ENCODE data around the gene TRIO. TPM values are rescaled to one million over a fixed set of nuclear protein-coding genes. Genes with fewer than 3 reads are reported as not detected.

The TRIO gene
- total RNA-seq, 1 donor from 2014 or later: 71.6 TPM

DNA sequence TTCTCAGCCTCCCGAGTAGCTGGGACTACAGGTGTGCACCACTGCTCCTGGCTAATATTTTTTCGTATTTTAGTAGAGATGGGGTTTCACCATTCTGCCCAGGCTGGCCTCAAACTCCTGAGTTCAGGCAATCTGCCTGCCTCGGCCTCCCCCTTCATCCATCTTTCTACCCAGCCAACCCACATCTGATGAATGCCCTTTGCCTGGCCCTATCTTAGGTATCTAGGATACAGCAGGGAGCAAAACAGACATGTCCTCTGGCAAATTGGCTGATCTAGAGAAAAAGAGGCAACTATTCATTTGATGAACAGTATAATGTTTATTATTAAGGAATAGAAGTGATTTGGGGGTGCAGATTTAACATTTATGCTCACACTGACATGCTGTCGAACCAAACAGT lies 123.0 kb downstream of the TRIO start:
- TF ChIP-seq, protein P1, sequence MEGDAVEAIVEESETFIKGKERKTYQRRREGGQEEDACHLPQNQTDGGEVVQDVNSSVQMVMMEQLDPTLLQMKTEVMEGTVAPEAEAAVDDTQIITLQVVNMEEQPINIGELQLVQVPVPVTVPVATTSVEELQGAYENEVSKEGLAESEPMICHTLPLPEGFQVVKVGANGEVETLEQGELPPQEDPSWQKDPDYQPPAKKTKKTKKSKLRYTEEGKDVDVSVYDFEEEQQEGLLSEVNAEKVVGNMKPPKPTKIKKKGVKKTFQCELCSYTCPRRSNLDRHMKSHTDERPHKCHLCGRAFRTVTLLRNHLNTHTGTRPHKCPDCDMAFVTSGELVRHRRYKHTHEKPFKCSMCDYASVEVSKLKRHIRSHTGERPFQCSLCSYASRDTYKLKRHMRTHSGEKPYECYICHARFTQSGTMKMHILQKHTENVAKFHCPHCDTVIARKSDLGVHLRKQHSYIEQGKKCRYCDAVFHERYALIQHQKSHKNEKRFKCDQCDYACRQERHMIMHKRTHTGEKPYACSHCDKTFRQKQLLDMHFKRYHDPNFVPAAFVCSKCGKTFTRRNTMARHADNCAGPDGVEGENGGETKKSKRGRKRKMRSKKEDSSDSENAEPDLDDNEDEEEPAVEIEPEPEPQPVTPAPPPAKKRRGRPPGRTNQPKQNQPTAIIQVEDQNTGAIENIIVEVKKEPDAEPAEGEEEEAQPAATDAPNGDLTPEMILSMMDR (IDR thresholded peaks at IDR 0.05; ENCODE audit: insufficient read depth, low read length, severe bottlenecking): no peak
- Histone ChIP-seq H3K27me3 (ENCODE audit: control insufficient read depth, insufficient read depth, low read length) (no peaks in the 10 kb centered on the region), H3K4me3 (ENCODE audit: low read depth, low read length) (no peak overlapping the region), H3K36me3 (ENCODE audit: control insufficient read depth, insufficient read depth, low read length) (no peaks in the 10 kb centered on the region)
- DNase-seq (ENCODE audit: low read depth) (no peak), FAIRE-seq (no peak)

DNA sequence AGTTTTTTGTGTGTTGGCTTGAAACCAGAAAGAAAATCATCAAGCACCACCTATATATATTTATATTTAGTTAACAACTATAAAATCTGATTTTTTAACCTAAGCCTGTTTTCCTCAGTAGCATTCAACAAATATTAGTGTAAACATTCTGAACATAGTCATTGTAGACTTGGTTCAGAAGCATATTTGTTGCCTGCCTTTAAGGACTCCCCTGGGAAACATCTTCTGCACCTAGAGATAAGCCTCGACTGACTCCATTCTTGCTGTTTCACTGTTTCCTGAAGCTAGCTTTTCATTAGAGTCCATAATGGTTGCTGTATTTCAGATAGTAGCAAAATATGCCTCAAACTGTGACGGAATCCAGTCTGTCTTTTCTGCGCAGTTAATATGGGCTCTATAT lies 123.5 kb downstream of the TRIO start:
- Histone ChIP-seq H3K4me3 (ENCODE audit: low read depth, low read length) (no peak overlapping the region), H3K27me3 (ENCODE audit: control insufficient read depth, insufficient read depth, low read length) (no peaks in the 10 kb centered on the region), H3K36me3 (ENCODE audit: control insufficient read depth, insufficient read depth, low read length) (peaks cover 2% of the 10 kb centered on the region)
- TF ChIP-seq, protein P1 (IDR thresholded peaks at IDR 0.05; ENCODE audit: insufficient read depth, low read length, severe bottlenecking): no peak
- DNase-seq (ENCODE audit: low read depth): no peak
- no peak for FAIRE-seq

DNA sequence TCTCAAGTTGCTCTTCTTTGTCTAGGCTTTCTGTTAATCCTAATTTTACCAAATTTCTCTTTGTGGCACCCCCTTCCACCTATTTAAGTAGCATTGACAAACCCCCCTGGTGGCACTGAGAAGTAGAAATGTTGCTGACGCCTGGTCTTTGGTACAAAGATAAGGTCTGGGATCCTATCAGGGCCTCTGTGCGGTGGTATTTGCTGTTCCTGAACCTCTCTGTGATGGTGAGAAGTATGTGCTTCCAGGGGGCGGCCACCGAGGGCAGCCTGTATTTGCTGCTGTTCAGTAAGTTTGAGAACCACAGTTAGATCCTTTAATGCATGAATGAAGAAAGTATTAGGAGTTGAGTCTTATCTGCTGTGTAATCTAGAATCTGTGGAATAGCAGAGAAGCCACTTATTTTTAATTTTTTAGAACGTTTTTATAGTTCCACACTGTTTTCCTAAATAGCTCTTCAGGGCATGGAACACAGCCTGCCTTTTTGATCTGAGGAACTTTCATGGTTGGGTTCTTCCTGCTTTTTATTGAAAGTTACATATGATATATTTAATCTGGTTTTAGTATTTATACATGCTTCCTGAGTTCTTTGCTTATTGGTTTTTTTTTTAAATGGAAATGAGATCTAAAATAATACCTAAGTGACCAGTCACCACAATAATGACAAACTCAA lies 124.2 kb downstream of the TRIO start:
- TF ChIP-seq, protein P1 (IDR thresholded peaks at IDR 0.05; ENCODE audit: insufficient read depth, low read length, severe bottlenecking): no peak
- no peak for FAIRE-seq
- Histone ChIP-seq H3K27me3 (ENCODE audit: control insufficient read depth, insufficient read depth, low read length) (no peaks in the 10 kb centered on the region), H3K36me3 (ENCODE audit: control insufficient read depth, insufficient read depth, low read length) (peaks cover 2% of the 10 kb centered on the region), H3K4me3 (ENCODE audit: low read depth, low read length) (no peak overlapping the region)
- DNase-seq (ENCODE audit: low read depth): no peak

DNA sequence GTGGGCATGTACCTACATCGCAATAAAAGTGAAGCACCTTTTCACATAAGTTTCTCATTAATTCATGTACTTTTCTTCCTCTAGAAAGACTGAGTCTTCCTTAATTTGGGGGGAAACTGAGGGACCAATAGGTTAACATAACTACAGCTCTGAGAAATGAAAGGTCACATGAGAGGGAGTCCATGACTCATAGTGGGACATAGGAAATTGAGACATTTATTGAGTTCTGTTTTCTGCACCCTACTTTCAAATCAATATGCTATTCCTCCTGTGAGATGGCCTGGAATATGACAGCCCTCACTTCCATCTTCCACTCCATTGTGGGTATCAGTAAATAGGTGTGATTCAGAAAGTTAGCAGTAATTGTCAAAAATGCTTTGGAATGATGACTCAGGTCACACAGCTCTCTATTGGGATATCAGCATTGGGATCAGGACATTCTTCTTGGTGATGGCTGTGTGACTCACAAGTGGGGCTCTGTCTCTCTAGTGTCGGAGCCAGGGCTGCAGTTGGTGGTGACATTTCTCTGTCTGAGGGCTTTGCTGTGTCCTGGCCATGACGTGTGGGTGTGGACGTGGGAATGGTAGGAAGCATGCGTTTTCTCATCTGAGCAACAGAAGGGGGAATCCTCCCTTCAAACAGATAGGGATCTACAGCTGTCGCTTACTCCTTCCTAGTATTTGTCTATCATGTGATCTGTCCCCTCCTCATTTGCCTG lies 125.0 kb downstream of the TRIO start:
- FAIRE-seq: no peak
- H3K27me3 ChIP-seq (ENCODE audit: control insufficient read depth, insufficient read depth, low read length): no peaks in the 10 kb centered on the region
- peaks cover 2% of the 10 kb centered on the region for H3K36me3 ChIP-seq (ENCODE audit: control insufficient read depth, insufficient read depth, low read length)
- H3K4me3 ChIP-seq (ENCODE audit: low read depth, low read length): no peak overlapping the region
- TF ChIP-seq, protein P1 (IDR thresholded peaks at IDR 0.05; ENCODE audit: insufficient read depth, low read length, severe bottlenecking): no peak
- peak; percentile 85 for DNase-seq (ENCODE audit: low read depth)

DNA sequence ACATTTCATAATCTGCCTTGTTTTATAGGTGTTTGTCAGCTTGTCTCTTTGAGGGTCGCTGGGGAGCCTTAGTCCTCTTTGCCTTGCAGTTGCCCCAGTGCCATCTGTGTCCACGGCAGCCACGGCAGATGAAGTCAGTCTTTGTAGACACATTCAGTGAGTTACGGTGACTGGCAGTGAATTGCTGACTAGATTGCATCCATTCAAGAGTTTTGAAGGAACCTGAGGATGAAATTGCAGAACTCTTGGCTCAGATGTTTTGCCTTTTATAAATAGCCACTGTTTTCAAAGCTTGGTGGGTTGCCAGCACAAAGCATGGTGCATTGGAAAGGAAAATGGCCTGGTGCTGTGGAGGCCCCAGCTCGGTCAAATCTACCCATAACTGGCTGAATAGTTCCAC lies 125.6 kb downstream of the TRIO start:
- DNase-seq (ENCODE audit: low read depth): no peak
- TF ChIP-seq, protein P1 (IDR thresholded peaks at IDR 0.05; ENCODE audit: insufficient read depth, low read length, severe bottlenecking): no peak
- no peak for FAIRE-seq
- H3K36me3 ChIP-seq (ENCODE audit: control insufficient read depth, insufficient read depth, low read length): peaks cover 2% of the 10 kb centered on the region
- H3K27me3 ChIP-seq (ENCODE audit: control insufficient read depth, insufficient read depth, low read length): no peaks in the 10 kb centered on the region
- no peak overlapping the region for H3K4me3 ChIP-seq (ENCODE audit: low read depth, low read length)
